Stomach (tissue), 4 donors: ENCODE results near the gene MBP.

Experiments used
- EP300 ChIP-seq: sonication (generic); formaldehyde crosslinking; IDR thresholded peaks from one replicate; pipeline ENCODE4 v1.6.1; 2017; ENCODE audit warnings: antibody characterized with exemption
- POLR2A ChIP-seq, 4 donors: fragments of 450-650 bp; IDR thresholded peaks; one replicate each; pipeline ENCODE4 v1.6.1; 2016; ENCODE audit warnings: antibody characterized with exemption in 4 of 4, control low read depth in 2 of 4, mild to moderate bottlenecking in 1 of 4, moderate library complexity in 1 of 4
- TF ChIP-seq, protein P1 (sequence below), 7 experiments: fragments of 450-650 bp in 4 of 7; fragments of 200-600 bp in 3 of 7; sonication (generic) in 3 of 7; IDR thresholded peaks; one replicate each; pipeline ENCODE4 v1.5.1; 2016 to 2019; ENCODE audit warnings: antibody characterized with exemption in 7 of 7, control low read depth in 2 of 7, mild to moderate bottlenecking in 1 of 7

DNA sequence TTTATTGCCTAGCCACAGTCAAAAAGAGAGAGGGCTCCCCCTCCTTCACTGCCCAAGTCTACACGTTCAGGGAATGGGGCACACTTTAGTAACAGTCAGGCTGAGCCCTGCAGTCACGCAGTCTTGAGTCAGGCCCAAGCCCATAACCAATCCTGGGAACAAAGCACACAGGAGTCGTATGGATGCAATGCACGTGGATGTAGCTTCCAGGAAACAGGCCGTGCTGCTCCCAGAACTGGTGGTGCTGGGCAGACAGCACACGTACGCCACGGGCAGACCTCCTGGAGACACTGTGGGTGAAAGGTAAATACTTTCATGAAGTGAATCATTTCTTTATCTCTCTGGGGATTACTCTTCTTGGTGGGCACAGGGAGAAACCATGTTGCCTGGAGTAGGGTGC lies 30.0 kb upstream of the MBP start:
- TF ChIP-seq EP300: no peak
- TF ChIP-seq, protein P1, sequence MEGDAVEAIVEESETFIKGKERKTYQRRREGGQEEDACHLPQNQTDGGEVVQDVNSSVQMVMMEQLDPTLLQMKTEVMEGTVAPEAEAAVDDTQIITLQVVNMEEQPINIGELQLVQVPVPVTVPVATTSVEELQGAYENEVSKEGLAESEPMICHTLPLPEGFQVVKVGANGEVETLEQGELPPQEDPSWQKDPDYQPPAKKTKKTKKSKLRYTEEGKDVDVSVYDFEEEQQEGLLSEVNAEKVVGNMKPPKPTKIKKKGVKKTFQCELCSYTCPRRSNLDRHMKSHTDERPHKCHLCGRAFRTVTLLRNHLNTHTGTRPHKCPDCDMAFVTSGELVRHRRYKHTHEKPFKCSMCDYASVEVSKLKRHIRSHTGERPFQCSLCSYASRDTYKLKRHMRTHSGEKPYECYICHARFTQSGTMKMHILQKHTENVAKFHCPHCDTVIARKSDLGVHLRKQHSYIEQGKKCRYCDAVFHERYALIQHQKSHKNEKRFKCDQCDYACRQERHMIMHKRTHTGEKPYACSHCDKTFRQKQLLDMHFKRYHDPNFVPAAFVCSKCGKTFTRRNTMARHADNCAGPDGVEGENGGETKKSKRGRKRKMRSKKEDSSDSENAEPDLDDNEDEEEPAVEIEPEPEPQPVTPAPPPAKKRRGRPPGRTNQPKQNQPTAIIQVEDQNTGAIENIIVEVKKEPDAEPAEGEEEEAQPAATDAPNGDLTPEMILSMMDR (IDR thresholded peaks at IDR 0.05): no peak
- no peak for TF ChIP-seq POLR2A (IDR thresholded peaks at IDR 0.05)
